ENCODE data around the gene MSH4.

The MSH4 gene

DNA sequence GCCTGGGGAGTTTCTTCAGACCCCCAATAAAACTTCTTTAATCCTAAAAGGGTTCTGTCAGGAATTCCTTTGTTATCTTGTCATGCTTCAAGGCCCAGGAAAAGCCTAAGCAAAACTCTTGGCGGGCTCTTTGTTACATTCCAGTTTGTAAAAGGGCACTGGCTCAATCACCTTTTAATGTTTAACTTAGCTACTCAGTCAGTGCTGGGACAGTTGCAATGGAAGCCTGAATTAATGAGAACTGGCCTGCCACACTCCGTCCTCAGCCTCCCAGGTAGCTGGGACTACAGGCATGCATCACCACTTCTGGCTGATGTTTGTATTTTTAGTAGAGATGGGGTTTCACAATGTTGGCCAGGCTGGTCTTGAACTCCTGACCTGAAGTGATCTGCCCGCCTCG, 156.8 kb downstream of the MSH4 start:
- Histone ChIP-seq H3K4me3 (IDR thresholded peaks at IDR 0.05; ENCODE audit: insufficient read depth, low read depth, low read length) (no peak overlapping the region), H3K4me2 (no peak overlapping the region), H2AFZ (ENCODE audit: low read depth) (no peak overlapping the region), H3K27ac (no peak overlapping the region), H3K27me3 (ENCODE audit: insufficient read depth, low read depth) (no peaks in the 10 kb centered on the region), H4K20me1 (ENCODE audit: insufficient read depth) (no peaks in the 10 kb centered on the region), H3K36me3 (ENCODE audit: insufficient read depth) (no peaks in the 10 kb centered on the region), H3K9ac (no peak overlapping the region), H3K79me2 (ENCODE audit: insufficient read depth, low read depth) (no peaks in the 10 kb centered on the region), H3K4me1 (ENCODE audit: low read depth, poor library complexity, severe bottlenecking) (peaks cover 8% of the 10 kb centered on the region)
- TF ChIP-seq, protein P1, sequence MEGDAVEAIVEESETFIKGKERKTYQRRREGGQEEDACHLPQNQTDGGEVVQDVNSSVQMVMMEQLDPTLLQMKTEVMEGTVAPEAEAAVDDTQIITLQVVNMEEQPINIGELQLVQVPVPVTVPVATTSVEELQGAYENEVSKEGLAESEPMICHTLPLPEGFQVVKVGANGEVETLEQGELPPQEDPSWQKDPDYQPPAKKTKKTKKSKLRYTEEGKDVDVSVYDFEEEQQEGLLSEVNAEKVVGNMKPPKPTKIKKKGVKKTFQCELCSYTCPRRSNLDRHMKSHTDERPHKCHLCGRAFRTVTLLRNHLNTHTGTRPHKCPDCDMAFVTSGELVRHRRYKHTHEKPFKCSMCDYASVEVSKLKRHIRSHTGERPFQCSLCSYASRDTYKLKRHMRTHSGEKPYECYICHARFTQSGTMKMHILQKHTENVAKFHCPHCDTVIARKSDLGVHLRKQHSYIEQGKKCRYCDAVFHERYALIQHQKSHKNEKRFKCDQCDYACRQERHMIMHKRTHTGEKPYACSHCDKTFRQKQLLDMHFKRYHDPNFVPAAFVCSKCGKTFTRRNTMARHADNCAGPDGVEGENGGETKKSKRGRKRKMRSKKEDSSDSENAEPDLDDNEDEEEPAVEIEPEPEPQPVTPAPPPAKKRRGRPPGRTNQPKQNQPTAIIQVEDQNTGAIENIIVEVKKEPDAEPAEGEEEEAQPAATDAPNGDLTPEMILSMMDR (conservative IDR thresholded peaks at IDR 0.05; ENCODE audit: low read depth, low read length): no peak

DNA sequence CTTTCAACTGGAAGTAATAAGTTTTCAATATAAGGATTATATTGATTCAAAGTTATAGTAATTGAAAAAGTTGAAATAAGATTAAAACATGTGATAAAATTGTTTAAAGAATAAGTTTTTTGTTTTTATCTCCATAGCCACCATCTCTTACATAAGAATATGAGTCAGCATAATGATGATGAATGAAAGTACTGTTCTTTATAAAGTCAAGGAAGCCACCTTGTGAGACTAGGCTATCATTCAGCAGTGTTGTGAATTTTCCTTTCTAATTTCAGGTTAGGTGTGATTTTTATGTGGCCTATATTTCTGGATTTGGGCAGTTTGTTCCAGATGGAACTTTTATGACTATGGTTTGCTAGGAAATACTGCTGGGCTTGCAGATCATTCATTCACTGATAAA, 157.9 kb downstream of the MSH4 start:
- Histone ChIP-seq H3K4me1 (ENCODE audit: low read depth, poor library complexity, severe bottlenecking) (peaks cover 8% of the 10 kb centered on the region), H4K20me1 (ENCODE audit: insufficient read depth) (no peaks in the 10 kb centered on the region), H3K4me2 (no peak overlapping the region), H3K9ac (no peak overlapping the region), H3K79me2 (ENCODE audit: insufficient read depth, low read depth) (no peaks in the 10 kb centered on the region), H3K27ac (no peak overlapping the region), H3K27me3 (ENCODE audit: insufficient read depth, low read depth) (no peaks in the 10 kb centered on the region), H3K36me3 (ENCODE audit: insufficient read depth) (no peaks in the 10 kb centered on the region), H3K4me3 (IDR thresholded peaks at IDR 0.05; ENCODE audit: insufficient read depth, low read depth, low read length) (no peak overlapping the region), H2AFZ (ENCODE audit: low read depth) (no peak overlapping the region)
- TF ChIP-seq, protein P1 (conservative IDR thresholded peaks at IDR 0.05; ENCODE audit: low read depth, low read length): no peak
